ENCODE data around the gene HOXD10.

Gene HOXD10

GRCh38 chr2:176085120-176085788 is 31.3 kb upstream of the HOXD10 start:
- no peak for DNase-seq (ENCODE audit: low read depth, low spot score)
- peak overlapping the region; percentile 76 for H3K27ac ChIP-seq
- H3K4me3 ChIP-seq: peak overlapping the region; percentile 83
- no peak for TF ChIP-seq FOXP2 (optimal IDR thresholded peaks at IDR 0.05; ENCODE audit: control extremely low read depth, extremely low read length, insufficient read depth)
- TF ChIP-seq POLR2AphosphoS5 (IDR thresholded peaks at IDR 0.05; ENCODE audit: borderline replicate concordance, low read depth, low read length): no peak
- H3K9me3 ChIP-seq (ENCODE audit: low read depth, low read length): no peaks in the 10 kb centered on the region
- H3K9ac ChIP-seq (ENCODE audit: insufficient read length): peak overlapping the region; percentile 79
- peaks cover 6% of the 10 kb centered on the region; the same call in 1 of the 2 replicates for H3K36me3 ChIP-seq (ENCODE audit: insufficient read depth, low read length)

- Histone ChIP-seq H3K9ac (ENCODE audit: insufficient read length) (peak overlapping the region; percentile 79), H3K4me3 (peak overlapping the region; percentile 83), H3K27ac (peak overlapping the region; percentile 56), H3K9me3 (ENCODE audit: low read depth, low read length) (no peaks in the 10 kb centered on the region), H3K36me3 (ENCODE audit: insufficient read depth, low read length) (no peaks in the 10 kb centered on the region; the same call in 1 of the 2 replicates)
- TF ChIP-seq FOXP2 (optimal IDR thresholded peaks at IDR 0.05; ENCODE audit: control extremely low read depth, extremely low read length, insufficient read depth) (peak; percentile 32), EZH2 (IDR thresholded peaks at IDR 0.05) (no peak)
- no peak for DNase-seq (ENCODE audit: low read depth, low spot score)
Observed at GRCh38 chr2:176085861-176086771, 30.5 kb upstream of the HOXD10 start.

- no peak overlapping the region for H3K4me3 ChIP-seq
- no peaks in the 10 kb centered on the region for H3K36me3 ChIP-seq (ENCODE audit: insufficient read depth, low read length)
- H3K27ac ChIP-seq: no peak overlapping the region
- no peak overlapping the region for H3K9ac ChIP-seq (ENCODE audit: insufficient read length)
- H3K9me3 ChIP-seq (ENCODE audit: low read depth, low read length): no peaks in the 10 kb centered on the region
- TF ChIP-seq POLR2AphosphoS5 (IDR thresholded peaks at IDR 0.05; ENCODE audit: borderline replicate concordance, low read depth, low read length) (no peak), FOXP2 (optimal IDR thresholded peaks at IDR 0.05; ENCODE audit: control extremely low read depth, extremely low read length, insufficient read depth) (no peak), EZH2 (IDR thresholded peaks at IDR 0.05) (no peak)
- no peak for DNase-seq (ENCODE audit: low read depth, low spot score)
Observed at GRCh38 chr2:176087330-176088047, 29.1 kb upstream of the HOXD10 start.

DNA sequence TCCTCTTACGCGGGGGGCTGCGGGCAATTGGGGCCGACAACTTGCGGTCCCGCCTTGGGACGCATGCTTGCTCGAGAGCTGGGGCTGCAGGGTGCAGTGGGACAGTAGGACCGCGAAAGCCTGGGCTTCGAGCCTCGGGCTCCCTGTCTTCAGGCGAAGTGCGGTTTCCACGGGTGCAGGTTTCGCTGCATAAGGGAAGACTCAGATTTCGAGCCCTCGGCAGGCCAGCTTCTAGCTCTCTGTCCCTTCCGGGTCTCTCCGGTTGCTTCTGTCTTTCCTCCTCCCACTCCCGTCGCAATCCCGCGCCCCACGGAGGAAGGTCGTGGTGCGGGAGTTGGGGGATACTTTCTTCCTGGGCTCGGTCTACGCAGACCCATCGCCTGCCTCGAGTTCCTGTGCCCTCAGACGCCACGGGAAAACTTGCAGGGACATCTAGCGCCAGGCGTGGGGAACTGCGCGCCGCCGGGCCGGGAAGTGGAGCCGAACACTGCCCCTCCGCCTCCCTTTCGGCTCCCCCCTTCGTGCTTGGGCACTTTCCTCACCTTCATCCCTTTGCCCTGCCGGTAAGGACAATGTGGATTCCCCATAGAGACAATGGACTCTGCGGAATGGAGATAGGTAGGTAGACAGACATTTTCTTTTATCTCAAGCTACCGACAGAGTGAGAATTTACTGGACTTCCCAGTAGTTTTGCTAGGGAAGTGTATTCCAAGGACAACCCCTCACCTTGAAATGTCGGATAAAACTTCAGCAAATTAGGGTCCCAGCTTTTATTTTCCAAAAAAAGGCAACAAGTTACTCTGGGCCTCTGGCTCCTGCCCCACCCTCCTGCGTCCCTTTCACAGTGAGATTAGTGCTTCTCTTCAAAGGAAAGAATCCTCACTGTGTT is 28.3 kb upstream of the HOXD10 start:
- H3K4me3 ChIP-seq: no peak overlapping the region
- H3K9ac ChIP-seq (ENCODE audit: insufficient read length): no peak overlapping the region
- no peaks in the 10 kb centered on the region for H3K9me3 ChIP-seq (ENCODE audit: low read depth, low read length)
- H3K27ac ChIP-seq: no peak overlapping the region
- TF ChIP-seq FOXP2 (optimal IDR thresholded peaks at IDR 0.05; ENCODE audit: control extremely low read depth, extremely low read length, insufficient read depth) (no peak), POLR2AphosphoS5 (IDR thresholded peaks at IDR 0.05; ENCODE audit: borderline replicate concordance, low read depth, low read length) (no peak), EZH2 (IDR thresholded peaks at IDR 0.05) (no peak)
- DNase-seq (ENCODE audit: low read depth, low spot score): no peak
- H3K36me3 ChIP-seq (ENCODE audit: insufficient read depth, low read length): no peaks in the 10 kb centered on the region

- no peak overlapping the region for H3K9ac ChIP-seq (ENCODE audit: insufficient read length)
- H3K9me3 ChIP-seq (ENCODE audit: low read depth, low read length): no peaks in the 10 kb centered on the region
- DNase-seq (ENCODE audit: low read depth, low spot score): no peak
- H3K36me3 ChIP-seq (ENCODE audit: insufficient read depth, low read length): peaks cover 3% of the 10 kb centered on the region
- H3K27ac ChIP-seq: no peak overlapping the region
- TF ChIP-seq EZH2 (IDR thresholded peaks at IDR 0.05) (no peak), POLR2AphosphoS5 (IDR thresholded peaks at IDR 0.05; ENCODE audit: borderline replicate concordance, low read depth, low read length) (no peak), FOXP2 (optimal IDR thresholded peaks at IDR 0.05; ENCODE audit: control extremely low read depth, extremely low read length, insufficient read depth) (no peak)
- no peak overlapping the region for H3K4me3 ChIP-seq
Observed at GRCh38 chr2:176088937-176089842, 27.4 kb upstream of the HOXD10 start.

DNA sequence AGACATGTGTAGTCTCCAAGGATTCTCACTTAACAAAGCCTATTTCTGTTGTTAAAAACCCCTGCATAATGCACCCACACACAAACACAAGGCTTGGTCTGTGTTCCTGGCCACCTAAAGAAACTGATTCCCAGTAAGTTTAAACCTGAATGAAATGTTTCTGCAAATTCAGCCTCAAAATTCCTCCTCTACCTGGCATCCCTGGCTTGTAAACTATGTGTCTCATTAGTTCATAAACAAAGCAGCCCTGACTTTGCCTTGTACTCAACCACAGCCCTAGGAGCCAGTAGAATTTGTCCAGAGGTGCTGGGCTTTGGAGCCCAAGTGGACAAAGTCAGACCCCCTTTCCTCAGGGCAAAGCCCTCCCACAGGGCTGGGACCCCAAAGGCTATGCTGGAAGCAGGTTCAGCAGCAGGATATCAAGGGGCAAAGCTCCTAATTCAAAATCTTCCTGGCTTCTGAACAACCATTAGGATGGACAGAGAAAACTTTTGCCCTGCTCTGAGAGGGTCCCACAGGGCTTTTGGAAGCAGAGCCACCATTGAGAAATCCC is 26.7 kb upstream of the HOXD10 start:
- no peak for DNase-seq (ENCODE audit: low read depth, low spot score)
- Histone ChIP-seq H3K27ac (no peak overlapping the region), H3K9me3 (ENCODE audit: low read depth, low read length) (no peaks in the 10 kb centered on the region), H3K4me3 (no peak overlapping the region), H3K36me3 (ENCODE audit: insufficient read depth, low read length) (peaks cover 10% of the 10 kb centered on the region), H3K9ac (ENCODE audit: insufficient read length) (no peak overlapping the region)
- TF ChIP-seq POLR2AphosphoS5 (IDR thresholded peaks at IDR 0.05; ENCODE audit: borderline replicate concordance, low read depth, low read length) (no peak), EZH2 (IDR thresholded peaks at IDR 0.05) (no peak), FOXP2 (optimal IDR thresholded peaks at IDR 0.05; ENCODE audit: control extremely low read depth, extremely low read length, insufficient read depth) (no peak)

Data from SK-N-MC (cell line).